Bronchus fibroblast of lung (primary cell): ENCODE results near the gene DDX1. TPM values are rescaled to one million over a fixed set of nuclear protein-coding genes. Genes with fewer than 3 reads are reported as not detected.

ENCODE experiments used
- total RNA-seq: library from RNA; depleted of rRNA; stranded (reverse); fragments of >200 nt; gene quantifications from 2 replicates; pipeline ENCODE4 v1.2.3, GENCODE V29; 2015

DDX1 gene
- 47.4 and 51.4 TPM in 2 replicates for total RNA-seq

DNA sequence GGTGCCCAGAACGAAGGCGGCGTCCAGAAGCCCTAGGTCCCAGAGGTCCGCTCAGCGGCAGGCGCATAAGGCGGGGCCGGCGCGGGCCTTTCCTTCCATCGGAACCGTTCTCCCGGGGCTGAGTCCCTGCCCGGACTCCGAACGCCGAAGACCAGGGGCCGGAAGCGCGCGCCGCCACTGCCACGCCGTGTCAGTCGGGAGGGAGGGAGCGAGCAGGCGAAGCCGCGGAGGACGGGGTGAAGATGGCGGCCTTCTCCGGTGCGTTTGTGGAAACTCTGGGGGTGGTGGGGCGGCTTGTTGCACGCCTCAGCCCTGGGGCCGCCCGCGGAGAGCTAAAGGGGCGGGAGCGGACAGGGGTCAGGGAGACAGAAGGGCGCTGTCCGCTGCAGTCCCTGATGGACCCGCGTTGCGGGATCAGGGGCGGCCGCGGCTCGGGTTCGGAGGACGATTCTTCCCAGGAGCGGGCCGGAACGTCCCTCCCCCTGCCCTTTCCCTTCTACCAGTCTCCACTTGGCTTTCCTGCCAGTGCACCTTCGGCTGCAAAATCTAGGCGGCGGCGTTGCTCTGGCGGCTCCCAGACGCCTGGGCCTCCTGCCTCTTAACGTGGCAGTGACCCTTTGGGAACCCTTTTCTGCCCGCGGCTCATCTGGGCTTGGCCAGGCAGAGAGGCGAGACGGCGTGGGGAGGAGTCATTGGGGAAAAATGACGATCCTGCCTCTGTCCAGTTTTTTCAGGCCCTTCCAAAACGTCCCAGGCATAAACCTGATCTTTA, at the start of gene DDX1:
TSS of gene DDX1 (plus strand) at position 177 of the 772 bp plus-strand sequence. CDS start at position 243, 66 bp downstream.

DNA sequence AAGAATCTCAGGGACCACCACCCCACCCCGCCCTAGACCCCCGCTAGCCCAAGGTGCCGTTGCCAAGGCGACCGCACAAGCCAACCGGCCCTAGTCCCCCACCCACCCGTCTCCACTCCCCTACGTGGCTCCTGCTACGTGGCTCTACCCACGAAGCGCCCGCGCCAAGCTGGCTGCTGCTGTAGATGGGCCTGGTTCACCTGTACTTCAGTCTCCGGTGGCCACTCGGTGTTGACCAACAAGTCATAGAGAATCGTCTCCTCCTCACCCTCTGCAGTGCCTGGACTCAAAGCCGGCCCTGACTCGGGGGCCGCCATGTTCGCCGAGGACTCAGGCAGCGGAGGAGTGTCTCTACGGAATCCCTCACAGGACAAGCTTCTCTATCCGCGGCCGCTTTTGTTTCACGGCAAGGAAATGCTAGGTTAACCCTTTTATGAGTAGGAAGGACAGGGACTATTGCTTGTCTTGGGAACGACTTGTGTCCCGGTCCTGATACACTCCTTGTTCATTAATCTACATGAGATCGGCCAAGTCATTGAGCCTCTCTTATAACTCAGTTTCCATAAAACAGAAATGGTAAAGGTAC, 30.6 kb upstream of the DDX1 start, which contains the start of gene NBAS:
TSS of gene NBAS (minus strand) at position 347 of the 586 bp plus-strand sequence. CDS start at position 317, 30 bp downstream.

Other genes starting within 250 kb of the DDX1 start
- gene NBAS, start 30.5 kb upstream of the DDX1 start, total RNA-seq = 31.5 and 36.7 TPM in 2 replicates